Left renal pelvis (tissue), 4 donors: ENCODE measurements around the gene FOXD4L1. TPM values are rescaled to one million over a fixed set of nuclear protein-coding genes. Genes with fewer than 3 reads are reported as not detected.
"Not testable (repeated sequence)": the region's sequence is repeated elsewhere in the genome, so short reads cannot be mapped to it uniquely, and the experiment has no call there.

ENCODE experiments used
- DNase-seq, 4 donors: peaks; one replicate each; pipeline ENCODE4 v3.0.0-alpha.2; 2013; ENCODE audit warnings: low read depth in 4 of 4, low spot score in 3 of 4
- polyA plus RNA-seq, 4 donors: library from polyadenylated mRNA; unstranded; fragments of 120-200 nt; gene quantifications; one replicate each; pipeline ENCODE4 v1.2.1, GENCODE V29; 2013; ENCODE audit not compliant: insufficient read length in 4 of 4

The FOXD4L1 gene
- polyA plus RNA-seq, 4 donors, result 0.08 to 0.50 (median 0.14) TPM

- DNase-seq, result not testable (repeated sequence)
These were observed 23.0 kb downstream of the FOXD4L1 start for GRCh38 chr2:113521492-113521891.

GRCh38 chr2:113524986-113525385, 26.5 kb downstream of the FOXD4L1 start:
- not testable (repeated sequence) for DNase-seq

GRCh38 chr2:113527350-113528045, 29.0 kb downstream of the FOXD4L1 start:
- not testable (repeated sequence) for DNase-seq

GRCh38 chr2:113528126-113528525, 29.7 kb downstream of the FOXD4L1 start:
- DNase-seq, result not testable (repeated sequence)

- not testable (repeated sequence) for DNase-seq
These were observed 30.4 kb downstream of the FOXD4L1 start for GRCh38 chr2:113528904-113529303.

GRCh38 chr2:113532991-113533390, 34.5 kb downstream of the FOXD4L1 start:
- not testable (repeated sequence) for DNase-seq

- DNase-seq, result not testable (repeated sequence)
These were observed 38.1 kb downstream of the FOXD4L1 start for GRCh38 chr2:113536573-113536972.

GRCh38 chr2:113540834-113541203, 42.4 kb downstream of the FOXD4L1 start:
- DNase-seq, result not testable (repeated sequence)

GRCh38 chr2:113541204-113541975, 42.9 kb downstream of the FOXD4L1 start:
- DNase-seq, result not testable (repeated sequence)

GRCh38 chr2:113541976-113542485, 43.6 kb downstream of the FOXD4L1 start:
- DNase-seq, result not testable (repeated sequence)

- DNase-seq, result not testable (repeated sequence)
These were observed 44.1 kb downstream of the FOXD4L1 start for GRCh38 chr2:113542529-113542928.

Other genes starting within 250 kb of the FOXD4L1 start
- 100 to 1,000 TPM in 3 of 4 donors, 1 to 10 TPM in 1; 4.3 to 528 (median 285) TPM for gene PAX8, start 219.7 kb upstream of the FOXD4L1 start, polyA plus RNA-seq
- 10 to 100 TPM; 32.4 to 58.5 (median 55.6) TPM for gene ZNG1B, start 61.0 kb upstream of the FOXD4L1 start, polyA plus RNA-seq
- gene RABL2A, start 128.6 kb downstream of the FOXD4L1 start, polyA plus RNA-seq, result 10 to 100 TPM; 27.7 to 63.7 (median 38.5) TPM